Peyer's patch (tissue), 4 donors: Measurements from ENCODE around the gene WSB1.

Experiments
- POLR2A ChIP-seq, 2 donors: fragments of 450-650 bp; IDR thresholded peaks; one replicate each; pipeline ENCODE4 v1.5.1; 2017; ENCODE audit warnings: antibody characterized with exemption in 2 of 2, mild to moderate bottlenecking in 2 of 2, moderate library complexity in 2 of 2
- TF ChIP-seq, protein P1 (sequence below), 6 experiments: fragments of 450-650 bp in 4 of 6; fragments of 200-600 bp in 2 of 6; sonication (generic) in 1 of 6; IDR thresholded peaks; one replicate each; pipeline ENCODE4 v1.5.1; 2017 to 2019; ENCODE audit warnings: antibody characterized with exemption in 6 of 6, mild to moderate bottlenecking in 3 of 6, moderate library complexity in 1 of 6

GRCh38 chr17:27256225-27257030 lies 37.5 kb upstream of the WSB1 start:
- TF ChIP-seq, protein P1, sequence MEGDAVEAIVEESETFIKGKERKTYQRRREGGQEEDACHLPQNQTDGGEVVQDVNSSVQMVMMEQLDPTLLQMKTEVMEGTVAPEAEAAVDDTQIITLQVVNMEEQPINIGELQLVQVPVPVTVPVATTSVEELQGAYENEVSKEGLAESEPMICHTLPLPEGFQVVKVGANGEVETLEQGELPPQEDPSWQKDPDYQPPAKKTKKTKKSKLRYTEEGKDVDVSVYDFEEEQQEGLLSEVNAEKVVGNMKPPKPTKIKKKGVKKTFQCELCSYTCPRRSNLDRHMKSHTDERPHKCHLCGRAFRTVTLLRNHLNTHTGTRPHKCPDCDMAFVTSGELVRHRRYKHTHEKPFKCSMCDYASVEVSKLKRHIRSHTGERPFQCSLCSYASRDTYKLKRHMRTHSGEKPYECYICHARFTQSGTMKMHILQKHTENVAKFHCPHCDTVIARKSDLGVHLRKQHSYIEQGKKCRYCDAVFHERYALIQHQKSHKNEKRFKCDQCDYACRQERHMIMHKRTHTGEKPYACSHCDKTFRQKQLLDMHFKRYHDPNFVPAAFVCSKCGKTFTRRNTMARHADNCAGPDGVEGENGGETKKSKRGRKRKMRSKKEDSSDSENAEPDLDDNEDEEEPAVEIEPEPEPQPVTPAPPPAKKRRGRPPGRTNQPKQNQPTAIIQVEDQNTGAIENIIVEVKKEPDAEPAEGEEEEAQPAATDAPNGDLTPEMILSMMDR (IDR thresholded peaks at IDR 0.05): no peak
- no peak for TF ChIP-seq POLR2A (IDR thresholded peaks at IDR 0.05)
